HG03280 (cell line): ENCODE measurements around the gene TMEM125.

Source experiments
- ATAC-seq: cut with Tn5 transposase; IDR thresholded peaks from one replicate; pipeline ENCODE4 v1.9.1; 2021; ENCODE audit warnings: mild to moderate bottlenecking, moderate library complexity; ENCODE audit not compliant: unreplicated experiment

Gene TMEM125

GRCh38 chr1:43246466-43247213 is 23.1 kb upstream of the TMEM125 start:
- ATAC-seq, result no peak

- no peak for ATAC-seq
Measured at GRCh38 chr1:43247256-43247921, 22.4 kb upstream of the TMEM125 start.

GRCh38 chr1:43250351-43250761 is 19.4 kb upstream of the TMEM125 start:
- no peak for ATAC-seq

- ATAC-seq, result no peak
Measured at GRCh38 chr1:43251024-43251423, 18.8 kb upstream of the TMEM125 start.

GRCh38 chr1:43252225-43252624 is 17.6 kb upstream of the TMEM125 start:
- ATAC-seq, result no peak

- no peak for ATAC-seq
Measured at GRCh38 chr1:43253173-43253572, 16.6 kb upstream of the TMEM125 start.

GRCh38 chr1:43253876-43254275 is 15.9 kb upstream of the TMEM125 start:
- ATAC-seq, result no peak

GRCh38 chr1:43255438-43256210 is 14.2 kb upstream of the TMEM125 start:
- ATAC-seq, result no peak

- ATAC-seq, result no peak
Measured at GRCh38 chr1:43256675-43257570, 12.9 kb upstream of the TMEM125 start.

- no peak for ATAC-seq
Measured at GRCh38 chr1:43258370-43258769, 11.4 kb upstream of the TMEM125 start.

GRCh38 chr1:43265431-43265830 is 4.4 kb upstream of the TMEM125 start:
- ATAC-seq, result no peak

- no peak for ATAC-seq
Measured at GRCh38 chr1:43266881-43267280, 2.9 kb upstream of the TMEM125 start.

- ATAC-seq, result no peak
Measured at GRCh38 chr1:43267291-43267805, 2.4 kb upstream of the TMEM125 start.

- no peak for ATAC-seq
Measured at GRCh38 chr1:43267818-43268425, 1.9 kb upstream of the TMEM125 start.

- no peak for ATAC-seq
Measured at GRCh38 chr1:43270421-43271095, 775 bp downstream of the TMEM125 start.

GRCh38 chr1:43271186-43272118 is 1.7 kb downstream of the TMEM125 start:
- ATAC-seq, result no peak

- ATAC-seq, result no peak
Measured at GRCh38 chr1:43272161-43272560, 2.4 kb downstream of the TMEM125 start.
